HG02870 (cell line): ENCODE data around the gene PRKX.
"Not testable (repeated sequence)": the region's sequence is repeated elsewhere in the genome, so short reads cannot be mapped to it uniquely, and the experiment has no call there.

Source experiments
- ATAC-seq: cut with Tn5 transposase; IDR thresholded peaks from one replicate; pipeline ENCODE4 v1.9.1; 2021; ENCODE audit warnings: mild to moderate bottlenecking, moderate library complexity; ENCODE audit not compliant: unreplicated experiment

Gene PRKX

GRCh38 chrX:3712051-3712869 lies 1.2 kb downstream of the PRKX start:
- ATAC-seq: peak; percentile 6

- no peak for ATAC-seq
These were observed 2.0 kb downstream of the PRKX start for GRCh38 chrX:3711331-3711917.

- ATAC-seq: not testable (repeated sequence)
These were observed 5.7 kb downstream of the PRKX start for GRCh38 chrX:3707673-3708274.

GRCh38 chrX:3706481-3706880 lies 7.0 kb downstream of the PRKX start:
- ATAC-seq: no peak

- not testable (repeated sequence) for ATAC-seq
These were observed 10.2 kb downstream of the PRKX start for GRCh38 chrX:3703251-3703650.

GRCh38 chrX:3702095-3702494 lies 11.4 kb downstream of the PRKX start:
- ATAC-seq: not testable (repeated sequence)

GRCh38 chrX:3701445-3701928 lies 12.0 kb downstream of the PRKX start:
- ATAC-seq: not testable (repeated sequence)

GRCh38 chrX:3699821-3700381 lies 13.5 kb downstream of the PRKX start:
- peak; percentile 59 for ATAC-seq

- ATAC-seq: no peak
These were observed 15.7 kb downstream of the PRKX start for GRCh38 chrX:3697701-3698279.

GRCh38 chrX:3697220-3697684 lies 16.2 kb downstream of the PRKX start:
- no peak for ATAC-seq

GRCh38 chrX:3695536-3695935 lies 17.9 kb downstream of the PRKX start:
- ATAC-seq: no peak

GRCh38 chrX:3690140-3690539 lies 23.3 kb downstream of the PRKX start:
- ATAC-seq: no peak

- not testable (repeated sequence) for ATAC-seq
These were observed 30.2 kb downstream of the PRKX start for GRCh38 chrX:3683236-3683635.

GRCh38 chrX:3680459-3680858 lies 33.0 kb downstream of the PRKX start:
- no peak for ATAC-seq

- ATAC-seq: no peak
These were observed 33.8 kb downstream of the PRKX start for GRCh38 chrX:3679669-3680068.

GRCh38 chrX:3678328-3678727 lies 35.1 kb downstream of the PRKX start:
- no peak for ATAC-seq

- no peak for ATAC-seq
These were observed 38.6 kb downstream of the PRKX start for GRCh38 chrX:3674881-3675280.

- no peak for ATAC-seq
These were observed 43.5 kb downstream of the PRKX start for GRCh38 chrX:3669841-3670475.

- no peak for ATAC-seq
These were observed 46.5 kb downstream of the PRKX start for GRCh38 chrX:3666975-3667374.

GRCh38 chrX:3664921-3665320 lies 48.5 kb downstream of the PRKX start:
- ATAC-seq: no peak
